KOPT-K1 (cell line): ENCODE measurements around the gene TMEM108.

ENCODE experiments used
- H3K27ac ChIP-seq: fragments of 200-600 bp; sonication (generic); 2 replicates; pipeline ENCODE4 v1.5.1; 2016; ENCODE audit warnings: antibody characterized with exemption, mild to moderate bottlenecking, low read depth, low read length; ENCODE audit not compliant: poor library complexity, severe bottlenecking
- H3K36me3 ChIP-seq: fragments of 200-600 bp; sonication (generic); 2 replicates; pipeline ENCODE4 v1.5.1; 2017; ENCODE audit warnings: antibody characterized with exemption, mild to moderate bottlenecking, low read length, moderate library complexity; ENCODE audit not compliant: insufficient read depth
- H3K9me3 ChIP-seq: fragments of 200-600 bp; sonication (generic); 2 replicates; pipeline ENCODE4 v1.5.1; 2017; ENCODE audit warnings: antibody characterized with exemption, low read length, mild to moderate bottlenecking; ENCODE audit not compliant: insufficient read depth, poor library complexity, severe bottlenecking

Gene TMEM108

GRCh38 chr3:133192363-133192945, 154.3 kb downstream of the TMEM108 start:
- no peaks in the 10 kb centered on the region for H3K9me3 ChIP-seq

GRCh38 chr3:133192967-133193366, 154.8 kb downstream of the TMEM108 start:
- no peak overlapping the region for H3K27ac ChIP-seq
- H3K9me3 ChIP-seq: no peaks in the 10 kb centered on the region
- no peaks in the 10 kb centered on the region for H3K36me3 ChIP-seq

More at GRCh38 chr3:133192363-133192945, 154.3 kb downstream of the TMEM108 start:
- Histone ChIP-seq H3K27ac (no peak overlapping the region), H3K36me3 (no peaks in the 10 kb centered on the region)

- Histone ChIP-seq H3K36me3 (no peaks in the 10 kb centered on the region), H3K9me3 (no peaks in the 10 kb centered on the region), H3K27ac (no peak overlapping the region)
These were observed 158.3 kb downstream of the TMEM108 start for GRCh38 chr3:133196527-133196926.

- Histone ChIP-seq H3K9me3 (no peaks in the 10 kb centered on the region), H3K36me3 (no peaks in the 10 kb centered on the region), H3K27ac (no peak overlapping the region)
These were observed 159.4 kb downstream of the TMEM108 start for GRCh38 chr3:133197619-133198018.

- Histone ChIP-seq H3K36me3 (no peaks in the 10 kb centered on the region), H3K27ac (no peak overlapping the region), H3K9me3 (no peaks in the 10 kb centered on the region)
These were observed 168.7 kb downstream of the TMEM108 start for GRCh38 chr3:133206921-133207320.

GRCh38 chr3:133208184-133208583, 170.0 kb downstream of the TMEM108 start:
- Histone ChIP-seq H3K9me3 (no peaks in the 10 kb centered on the region), H3K27ac (no peak overlapping the region), H3K36me3 (no peaks in the 10 kb centered on the region)

- Histone ChIP-seq H3K27ac (no peak overlapping the region), H3K36me3 (no peaks in the 10 kb centered on the region), H3K9me3 (no peaks in the 10 kb centered on the region)
These were observed 171.8 kb downstream of the TMEM108 start for GRCh38 chr3:133209871-133210550.

GRCh38 chr3:133210656-133211055, 172.5 kb downstream of the TMEM108 start:
- Histone ChIP-seq H3K27ac (no peak overlapping the region), H3K9me3 (no peaks in the 10 kb centered on the region), H3K36me3 (no peaks in the 10 kb centered on the region)

GRCh38 chr3:133211449-133211848, 173.3 kb downstream of the TMEM108 start:
- no peak overlapping the region for H3K27ac ChIP-seq
- H3K36me3 ChIP-seq: no peaks in the 10 kb centered on the region
- H3K9me3 ChIP-seq: no peaks in the 10 kb centered on the region

GRCh38 chr3:133211856-133212255, 173.7 kb downstream of the TMEM108 start:
- Histone ChIP-seq H3K36me3 (no peaks in the 10 kb centered on the region), H3K27ac (no peak overlapping the region), H3K9me3 (no peaks in the 10 kb centered on the region)

- Histone ChIP-seq H3K36me3 (no peaks in the 10 kb centered on the region), H3K9me3 (no peaks in the 10 kb centered on the region), H3K27ac (no peak overlapping the region)
These were observed 175.7 kb downstream of the TMEM108 start for GRCh38 chr3:133213937-133214336.

GRCh38 chr3:133227813-133228212, 189.6 kb downstream of the TMEM108 start:
- Histone ChIP-seq H3K27ac (no peak overlapping the region), H3K9me3 (peaks cover 4% of the 10 kb centered on the region), H3K36me3 (no peaks in the 10 kb centered on the region)

GRCh38 chr3:133230195-133230594, 192.0 kb downstream of the TMEM108 start:
- Histone ChIP-seq H3K36me3 (no peaks in the 10 kb centered on the region), H3K27ac (no peak overlapping the region), H3K9me3 (no peaks in the 10 kb centered on the region)

GRCh38 chr3:133236901-133237300, 198.7 kb downstream of the TMEM108 start:
- no peak overlapping the region for H3K27ac ChIP-seq
- no peaks in the 10 kb centered on the region for H3K36me3 ChIP-seq
- no peaks in the 10 kb centered on the region for H3K9me3 ChIP-seq

- Histone ChIP-seq H3K36me3 (no peaks in the 10 kb centered on the region), H3K27ac (no peak overlapping the region), H3K9me3 (no peaks in the 10 kb centered on the region)
These were observed 199.2 kb downstream of the TMEM108 start for GRCh38 chr3:133237380-133237779.

- Histone ChIP-seq H3K9me3 (no peaks in the 10 kb centered on the region), H3K36me3 (no peaks in the 10 kb centered on the region), H3K27ac (no peak overlapping the region)
These were observed 199.8 kb downstream of the TMEM108 start for GRCh38 chr3:133238015-133238414.
